Subcutaneous adipose tissue (tissue), 4 donors: ENCODE data around the gene SRSF1. TPM values are rescaled to one million over a fixed set of nuclear protein-coding genes. Genes with fewer than 3 reads are reported as not detected.

Source experiments
- total RNA-seq, 4 donors: library from RNA; depleted of rRNA; stranded (reverse); fragments of >200 nt; gene quantifications; one replicate each; pipeline ENCODE4 v1.1.0, GENCODE V29; 2016
- TF ChIP-seq, protein P1 (sequence below): fragments of 450-650 bp; IDR thresholded peaks from one replicate; pipeline ENCODE4 v1.5.1; 2016; ENCODE audit warnings: low read depth, mild to moderate bottlenecking, control low read depth, antibody characterized with exemption, moderate library complexity

SRSF1 gene
- total RNA-seq, 4 donors from 2014 or later, result 115 to 271 (median 142) TPM

DNA sequence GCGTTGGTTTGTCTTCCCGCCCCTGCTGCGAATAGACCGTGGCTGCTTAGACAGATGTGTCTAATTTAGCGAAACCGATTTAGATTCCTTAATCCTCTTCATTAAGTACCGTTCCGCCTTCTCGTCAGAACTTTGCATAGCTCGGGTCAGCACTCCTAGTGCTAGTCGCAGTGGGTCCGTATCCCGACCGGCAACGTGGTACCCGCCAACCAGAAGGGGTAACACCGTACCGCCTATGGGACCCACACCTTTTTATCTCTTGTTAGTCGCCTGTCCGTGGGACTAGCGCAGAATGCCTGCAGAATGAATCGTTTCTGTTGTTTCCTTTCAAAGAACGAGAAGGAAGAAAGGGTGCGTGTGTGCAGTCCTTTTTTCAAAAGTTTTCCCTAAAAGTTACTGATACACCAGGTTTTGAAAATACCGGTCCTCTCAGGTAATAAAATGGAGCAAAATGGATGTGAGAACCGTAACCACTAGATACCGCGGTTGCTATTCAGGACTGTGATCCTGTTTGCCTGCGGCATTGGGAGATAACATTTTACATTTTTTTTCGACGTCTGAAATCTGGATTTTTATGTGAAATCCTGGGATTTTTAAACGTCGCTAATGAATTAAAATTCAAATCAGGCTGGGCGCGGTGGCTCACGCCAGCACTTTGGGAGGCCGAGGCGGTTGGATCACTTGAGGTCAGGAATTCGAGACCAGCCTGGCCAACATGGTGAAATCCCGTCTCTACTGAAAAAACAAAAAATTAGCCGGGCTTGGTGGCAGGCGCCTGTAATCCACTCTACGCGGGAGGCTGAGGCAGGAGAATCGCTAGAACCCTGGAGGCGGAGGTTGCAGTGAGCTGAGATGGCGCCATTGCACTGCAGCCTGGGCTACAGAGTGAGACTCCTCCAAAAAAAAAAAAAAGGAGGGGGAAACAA lies 998 bp upstream of the SRSF1 start:
- TF ChIP-seq, protein P1, sequence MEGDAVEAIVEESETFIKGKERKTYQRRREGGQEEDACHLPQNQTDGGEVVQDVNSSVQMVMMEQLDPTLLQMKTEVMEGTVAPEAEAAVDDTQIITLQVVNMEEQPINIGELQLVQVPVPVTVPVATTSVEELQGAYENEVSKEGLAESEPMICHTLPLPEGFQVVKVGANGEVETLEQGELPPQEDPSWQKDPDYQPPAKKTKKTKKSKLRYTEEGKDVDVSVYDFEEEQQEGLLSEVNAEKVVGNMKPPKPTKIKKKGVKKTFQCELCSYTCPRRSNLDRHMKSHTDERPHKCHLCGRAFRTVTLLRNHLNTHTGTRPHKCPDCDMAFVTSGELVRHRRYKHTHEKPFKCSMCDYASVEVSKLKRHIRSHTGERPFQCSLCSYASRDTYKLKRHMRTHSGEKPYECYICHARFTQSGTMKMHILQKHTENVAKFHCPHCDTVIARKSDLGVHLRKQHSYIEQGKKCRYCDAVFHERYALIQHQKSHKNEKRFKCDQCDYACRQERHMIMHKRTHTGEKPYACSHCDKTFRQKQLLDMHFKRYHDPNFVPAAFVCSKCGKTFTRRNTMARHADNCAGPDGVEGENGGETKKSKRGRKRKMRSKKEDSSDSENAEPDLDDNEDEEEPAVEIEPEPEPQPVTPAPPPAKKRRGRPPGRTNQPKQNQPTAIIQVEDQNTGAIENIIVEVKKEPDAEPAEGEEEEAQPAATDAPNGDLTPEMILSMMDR, result no peak

DNA sequence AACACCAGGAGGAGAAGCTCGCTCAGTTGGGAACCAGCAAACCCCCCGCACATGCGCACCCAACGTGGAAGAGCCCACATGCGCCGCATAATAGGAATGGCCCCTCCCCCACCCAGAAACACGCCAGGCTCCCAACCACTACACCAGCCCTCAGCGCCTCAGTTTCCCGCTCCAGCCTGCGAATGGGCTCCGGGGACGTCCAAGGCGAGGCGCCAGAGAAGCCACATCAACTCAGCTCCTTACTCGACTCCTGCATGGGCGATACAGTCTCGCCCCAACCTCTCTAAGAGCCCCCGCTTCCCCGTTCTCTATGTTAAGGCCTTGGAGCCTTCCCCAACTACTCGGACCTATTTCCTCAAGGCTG lies 504 bp downstream of the SRSF1 start:
- TF ChIP-seq, protein P1, result no peak

DNA sequence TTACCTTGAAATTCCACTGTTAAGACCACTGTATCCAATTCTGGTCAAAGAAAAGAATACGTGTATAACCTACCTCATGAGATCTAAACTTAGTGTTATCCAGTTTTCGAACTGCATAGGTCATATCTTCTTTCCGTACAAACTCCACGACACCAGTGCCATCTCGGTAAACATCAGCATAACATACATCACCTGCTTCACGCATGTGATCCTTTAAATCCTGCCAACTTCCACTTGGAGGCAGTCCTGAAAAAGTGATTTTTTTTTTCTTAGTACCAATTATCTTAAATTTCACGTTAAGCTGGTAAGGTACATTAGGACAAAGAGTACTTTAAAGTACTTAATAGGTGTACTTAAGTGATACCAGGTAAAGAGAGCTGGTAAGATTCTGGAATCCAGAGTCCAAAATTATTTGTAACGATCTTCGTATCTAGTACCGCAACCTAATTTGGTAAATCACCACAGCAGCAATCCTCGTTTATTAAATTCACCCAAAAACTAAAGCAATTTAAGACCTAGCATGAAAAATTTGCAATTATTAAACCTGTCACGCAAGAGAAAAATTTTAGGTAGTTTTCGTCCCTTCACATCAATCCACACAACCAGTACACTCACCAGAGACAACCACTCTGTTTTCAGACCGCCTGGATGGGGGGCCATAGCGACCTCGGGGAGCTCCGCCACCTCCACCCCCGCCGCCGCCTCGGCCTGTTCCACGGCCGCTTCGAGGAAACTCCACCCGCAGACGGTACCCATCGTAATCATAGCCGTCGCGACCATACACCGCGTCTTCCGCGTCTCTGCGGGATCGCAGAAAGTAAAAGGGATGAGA lies 1.1 kb downstream of the SRSF1 start:
- TF ChIP-seq, protein P1, result no peak

DNA sequence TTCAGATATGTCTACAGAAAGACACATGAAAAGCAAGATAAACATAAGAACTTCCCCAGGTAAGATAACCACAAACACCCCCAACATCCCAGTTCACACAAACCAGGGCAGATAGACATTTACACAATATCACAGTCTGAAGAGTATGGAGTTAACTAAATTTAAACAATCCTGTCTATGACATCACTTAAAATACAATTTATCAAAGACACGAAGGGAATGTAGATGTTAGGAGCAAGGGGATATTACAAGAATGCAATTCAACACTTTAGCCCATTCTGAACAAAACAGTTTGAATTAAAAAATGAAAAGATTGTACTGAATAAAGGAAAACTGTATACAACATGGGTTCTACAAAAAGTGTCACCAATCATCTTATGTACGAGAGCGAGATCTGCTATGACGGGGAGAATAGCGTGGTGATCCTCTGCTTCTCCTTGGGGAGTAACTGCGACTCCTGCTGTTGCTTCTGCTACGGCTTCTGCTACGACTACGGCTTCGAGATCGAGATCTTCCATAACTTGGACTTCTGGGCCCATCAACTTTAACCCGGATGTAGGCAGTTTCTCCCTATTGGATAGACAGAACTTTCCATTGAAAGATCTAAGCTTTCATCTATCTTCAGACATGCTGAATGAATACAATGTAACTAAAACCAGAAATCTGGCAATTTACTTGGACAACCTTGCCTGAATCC lies 1.9 kb downstream of the SRSF1 start:
- TF ChIP-seq, protein P1, result no peak

DNA sequence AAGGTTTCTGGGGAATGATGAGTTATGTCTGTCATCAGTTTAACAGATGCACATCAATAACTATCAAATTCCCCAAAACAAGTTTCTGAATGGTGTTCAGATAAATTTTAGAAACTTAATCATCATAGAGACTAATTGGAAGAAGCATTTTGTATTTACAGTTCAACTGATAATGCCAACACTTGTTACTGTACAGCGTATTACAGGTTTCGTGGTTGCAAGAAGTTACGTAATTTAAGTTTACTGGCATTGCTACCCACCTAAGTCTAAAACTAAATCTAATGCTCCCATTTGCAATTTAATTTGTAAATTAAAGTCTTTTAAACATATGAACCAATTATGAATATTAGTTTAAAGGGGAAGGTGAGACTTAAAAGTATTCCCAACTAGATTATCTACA lies 3.0 kb downstream of the SRSF1 start:
- TF ChIP-seq, protein P1, result no peak

DNA sequence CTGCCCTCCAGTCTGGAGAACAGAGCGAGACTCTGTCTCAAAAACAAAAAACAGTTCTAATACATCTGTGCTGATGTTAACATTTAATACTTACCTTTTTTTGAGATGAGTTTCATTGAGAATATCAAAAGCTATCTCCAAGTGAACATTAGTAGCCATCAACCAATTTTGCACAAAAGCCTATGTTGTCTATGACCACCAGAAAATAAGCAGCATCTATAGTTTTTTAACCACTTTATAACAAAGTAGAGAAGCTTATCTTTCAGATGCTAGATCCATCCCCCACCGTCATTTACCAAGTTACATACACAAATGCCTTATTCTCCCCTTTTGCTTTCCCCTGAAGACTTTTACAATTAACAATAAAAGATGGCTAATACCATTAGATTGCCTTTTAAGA lies 4.1 kb downstream of the SRSF1 start:
- TF ChIP-seq, protein P1, result no peak
